HL-60 (cell line): ENCODE data around the gene DOCK2.

ENCODE experiments used
- CTCF ChIP-seq: IDR thresholded peaks from one replicate; pipeline ENCODE4 v1.5.1; 2011; ENCODE audit warnings: low read length, control low read depth, inconsistent platforms; ENCODE audit not compliant: insufficient read depth
- POLR2AphosphoS5 ChIP-seq: IDR thresholded peaks from 2 replicates; pipeline ENCODE4 v1.6.1; 2012; ENCODE audit warnings: low read depth

- TF ChIP-seq POLR2AphosphoS5 (no peak), CTCF (no peak)
These were observed 160.5 kb downstream of the DOCK2 start for GRCh38 chr5:169797577-169797976.
